ENCODE results near the gene SYNDIG1. TPM values are rescaled to one million over a fixed set of nuclear protein-coding genes. Genes with fewer than 3 reads are reported as not detected.

Gene SYNDIG1
- total RNA-seq, 4 donors from 2014 or later: 0.27 to 0.32 TPM; not detected in 2

GRCh38 chr20:24523661-24524060, 54.2 kb downstream of the SYNDIG1 start:
- 47 to 71% methylated on average over 3 to 5 of the region's 5 CpGs for WGBS, 2 donors (ENCODE audit: low coverage in 1 of 2)
- DNase-seq: no peak
- in situ Hi-C loops (cut with MboI; ENCODE audit: low pct_ligation_motif_present in 1 of 4, low pct_unique_long_range_greater_than_20kb in 1 of 4, low sequenced_read_pairs in 3 of 4) (no loop called here), intact Hi-C loops (cut with DNase I; ENCODE audit: low total_unique reads) (no loop called here)
- Histone ChIP-seq H3K4me1 (no peaks in the 10 kb centered on the region), H3K9me3 (no peaks in the 10 kb centered on the region), H3K27ac (no peak overlapping the region), H3K36me3 (no peaks in the 10 kb centered on the region), H3K4me3 (no peak overlapping the region), H3K27me3 (no peaks in the 10 kb centered on the region)
- TF ChIP-seq POLR2AphosphoS5 (IDR thresholded peaks at IDR 0.05): no peak
- TF ChIP-seq EP300 (IDR thresholded peaks at IDR 0.05; ENCODE audit: low read depth): no peak
- TF ChIP-seq, protein P1, sequence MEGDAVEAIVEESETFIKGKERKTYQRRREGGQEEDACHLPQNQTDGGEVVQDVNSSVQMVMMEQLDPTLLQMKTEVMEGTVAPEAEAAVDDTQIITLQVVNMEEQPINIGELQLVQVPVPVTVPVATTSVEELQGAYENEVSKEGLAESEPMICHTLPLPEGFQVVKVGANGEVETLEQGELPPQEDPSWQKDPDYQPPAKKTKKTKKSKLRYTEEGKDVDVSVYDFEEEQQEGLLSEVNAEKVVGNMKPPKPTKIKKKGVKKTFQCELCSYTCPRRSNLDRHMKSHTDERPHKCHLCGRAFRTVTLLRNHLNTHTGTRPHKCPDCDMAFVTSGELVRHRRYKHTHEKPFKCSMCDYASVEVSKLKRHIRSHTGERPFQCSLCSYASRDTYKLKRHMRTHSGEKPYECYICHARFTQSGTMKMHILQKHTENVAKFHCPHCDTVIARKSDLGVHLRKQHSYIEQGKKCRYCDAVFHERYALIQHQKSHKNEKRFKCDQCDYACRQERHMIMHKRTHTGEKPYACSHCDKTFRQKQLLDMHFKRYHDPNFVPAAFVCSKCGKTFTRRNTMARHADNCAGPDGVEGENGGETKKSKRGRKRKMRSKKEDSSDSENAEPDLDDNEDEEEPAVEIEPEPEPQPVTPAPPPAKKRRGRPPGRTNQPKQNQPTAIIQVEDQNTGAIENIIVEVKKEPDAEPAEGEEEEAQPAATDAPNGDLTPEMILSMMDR (IDR thresholded peaks at IDR 0.05): no peak
- TF ChIP-seq POLR2A (IDR thresholded peaks at IDR 0.05): no peak

- Histone ChIP-seq H3K9me3 (no peaks in the 10 kb centered on the region), H3K4me3 (no peak overlapping the region), H3K27ac (no peak overlapping the region), H3K27me3 (no peaks in the 10 kb centered on the region), H3K36me3 (no peaks in the 10 kb centered on the region), H3K4me1 (no peaks in the 10 kb centered on the region)
- intact Hi-C loops (cut with DNase I; ENCODE audit: low total_unique reads) (no loop called here), in situ Hi-C loops (cut with MboI; ENCODE audit: low pct_ligation_motif_present in 1 of 4, low pct_unique_long_range_greater_than_20kb in 1 of 4, low sequenced_read_pairs in 3 of 4) (no loop called here)
- TF ChIP-seq, protein P1 (IDR thresholded peaks at IDR 0.05): no peak
- TF ChIP-seq POLR2A (IDR thresholded peaks at IDR 0.05) (no peak), EP300 (IDR thresholded peaks at IDR 0.05; ENCODE audit: low read depth) (no peak), POLR2AphosphoS5 (IDR thresholded peaks at IDR 0.05) (no peak)
- DNase-seq: no peak
- 67 to 78% methylated on average over 1 to 3 of the region's 3 CpGs for WGBS, 2 donors (ENCODE audit: low coverage in 1 of 2)
Observed at GRCh38 chr20:24528583-24529368, 59.3 kb downstream of the SYNDIG1 start.

- no peaks in the 10 kb centered on the region for H3K9me3 ChIP-seq
- H3K27me3 ChIP-seq: no peaks in the 10 kb centered on the region
- in situ Hi-C loops (cut with MboI; ENCODE audit: low pct_ligation_motif_present in 1 of 4, low pct_unique_long_range_greater_than_20kb in 1 of 4, low sequenced_read_pairs in 3 of 4) (no loop called here), intact Hi-C loops (cut with DNase I; ENCODE audit: low total_unique reads) (no loop called here)
- no peaks in the 10 kb centered on the region for H3K36me3 ChIP-seq
- no peaks in the 10 kb centered on the region for H3K4me1 ChIP-seq
- TF ChIP-seq, protein P1 (IDR thresholded peaks at IDR 0.05): no peak
- 80 to 94% methylated on average over 1 of the region's 1 CpG for WGBS, 2 donors (ENCODE audit: low coverage in 1 of 2)
- H3K27ac ChIP-seq: no peak overlapping the region
- no peak overlapping the region for H3K4me3 ChIP-seq
- no peak for DNase-seq
Observed at GRCh38 chr20:24529369-24529719, 59.9 kb downstream of the SYNDIG1 start.

DNA sequence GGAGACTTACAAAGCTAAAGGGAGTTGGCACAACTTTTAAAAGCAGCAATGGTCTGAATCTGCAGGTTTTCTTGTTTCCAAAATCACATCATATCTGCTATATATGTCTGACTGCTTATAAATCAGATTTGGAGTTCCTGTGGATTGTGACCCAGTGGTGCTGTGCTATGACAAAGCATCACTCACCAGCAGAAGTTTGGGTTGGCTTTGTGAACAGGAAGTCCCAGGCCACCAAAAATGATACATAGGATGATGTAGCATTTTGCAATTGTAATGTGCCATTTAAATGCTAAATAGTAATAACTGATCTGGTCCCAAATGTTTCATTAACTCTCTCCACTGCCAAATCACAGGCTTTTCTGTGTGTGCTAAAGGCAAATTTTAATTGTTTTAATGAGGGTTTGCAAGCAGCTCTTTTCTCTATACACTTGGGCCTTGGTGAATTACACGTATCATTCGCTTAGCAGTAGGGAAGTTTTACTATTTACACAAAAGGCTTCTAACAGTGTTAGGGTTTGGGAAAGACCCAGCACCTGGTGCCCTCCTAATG, 60.8 kb downstream of the SYNDIG1 start:
- H3K36me3 ChIP-seq: no peaks in the 10 kb centered on the region
- 91% methylated on average over 2 of the region's 2 CpGs; no CpG with 5 or more reads in 1 of the 2 donors for WGBS, 2 donors (ENCODE audit: low coverage in 1 of 2)
- no peak overlapping the region for H3K27ac ChIP-seq
- DNase-seq: no peak
- no peaks in the 10 kb centered on the region for H3K4me1 ChIP-seq
- no peaks in the 10 kb centered on the region for H3K9me3 ChIP-seq
- intact Hi-C loops (cut with DNase I; ENCODE audit: low total_unique reads): no loop called here
- in situ Hi-C loops (cut with MboI; ENCODE audit: low pct_ligation_motif_present in 1 of 4, low pct_unique_long_range_greater_than_20kb in 1 of 4, low sequenced_read_pairs in 3 of 4): no loop called here
- H3K27me3 ChIP-seq: no peaks in the 10 kb centered on the region
- no peak overlapping the region for H3K4me3 ChIP-seq
- TF ChIP-seq EP300 (IDR thresholded peaks at IDR 0.05; ENCODE audit: low read depth): no peak
- TF ChIP-seq, protein P1 (IDR thresholded peaks at IDR 0.05): no peak
- TF ChIP-seq POLR2A (IDR thresholded peaks at IDR 0.05): no peak
- TF ChIP-seq POLR2AphosphoS5 (IDR thresholded peaks at IDR 0.05): no peak

Measured in transverse colon (tissue), 4 donors.